OCI-LY1 (cell line): ENCODE measurements around the gene WDR82.

ENCODE experiments used
- H2AFZ ChIP-seq: fragments of 200-600 bp; sonication (generic), shearing (Covaris generic); 2 replicates; pipeline ENCODE4 v1.6.0; 2014; ENCODE audit warnings: antibody characterized with exemption, mild to moderate bottlenecking, low read length
- H3F3A ChIP-seq: fragments of 200-600 bp; sonication (generic), shearing (Covaris generic); 2 replicates; pipeline ENCODE4 v1.6.0; 2014; ENCODE audit warnings: mild to moderate bottlenecking, antibody characterized with exemption, low read length, moderate library complexity; ENCODE audit not compliant: insufficient read depth
- H3K27ac ChIP-seq: fragments of 200-600 bp; sonication (generic); 2 replicates; pipeline ENCODE4 v1.5.1; 2014; ENCODE audit warnings: low read length, mixed run types, mild to moderate bottlenecking, low read depth; ENCODE audit not compliant: poor library complexity, severe bottlenecking
- H3K27me3 ChIP-seq: fragments of 200-600 bp; sonication (generic); 2 replicates; pipeline ENCODE4 v1.6.0; 2014; ENCODE audit warnings: antibody characterized with exemption, mild to moderate bottlenecking, low read length, moderate library complexity; ENCODE audit not compliant: insufficient read depth
- H3K36me3 ChIP-seq: fragments of 200-600 bp; sonication (generic); 2 replicates; pipeline ENCODE4 v1.6.1; 2014; ENCODE audit warnings: mild to moderate bottlenecking, antibody characterized with exemption, low read length, moderate library complexity, mixed read lengths; ENCODE audit not compliant: insufficient read depth
- H3K4me1 ChIP-seq: fragments of 200-600 bp; sonication (generic); 2 replicates; pipeline ENCODE4 v1.5.1; 2014; ENCODE audit warnings: mild to moderate bottlenecking, low read length, moderate library complexity; ENCODE audit not compliant: insufficient read depth, severe bottlenecking
- H3K4me2 ChIP-seq: fragments of 200-600 bp; sonication (generic), shearing (Covaris generic); 2 replicates; pipeline ENCODE4 v1.6.1; 2014; ENCODE audit warnings: low read length
- H3K4me3 ChIP-seq: fragments of 200-600 bp; sonication (generic); 2 replicates; pipeline ENCODE4 v1.5.1; 2014; ENCODE audit warnings: low read length, low read depth, mild to moderate bottlenecking, mixed read lengths; ENCODE audit not compliant: poor library complexity, severe bottlenecking
- H3K79me2 ChIP-seq: fragments of 200-600 bp; shearing (Covaris generic); 2 replicates; pipeline ENCODE4 v1.6.1; 2016; ENCODE audit warnings: mixed run types, low read length, mixed read lengths; ENCODE audit not compliant: insufficient read depth
- H3K9ac ChIP-seq: fragments of 200-600 bp; sonication (generic), shearing (Covaris generic); 2 replicates; pipeline ENCODE4 v1.6.1; 2014; ENCODE audit warnings: mild to moderate bottlenecking, low read length, mixed read lengths
- H3K9me2 ChIP-seq: fragments of 200-600 bp; sonication (generic), shearing (Covaris generic); 2 replicates; pipeline ENCODE4 v1.6.1; 2014; ENCODE audit warnings: low read depth, mild to moderate bottlenecking, low read length, mixed read lengths
- H3K9me3 ChIP-seq: fragments of 200-600 bp; shearing (Covaris generic); 2 replicates; pipeline ENCODE4 v1.6.1; 2014; ENCODE audit warnings: low read length, mixed read lengths
- H4K20me1 ChIP-seq: fragments of 200-600 bp; sonication (generic), shearing (Covaris generic); 2 replicates; pipeline ENCODE4 v1.6.0; 2016; ENCODE audit warnings: mild to moderate bottlenecking, low read length; ENCODE audit not compliant: insufficient read depth
- CTCF ChIP-seq: fragments of 200-600 bp; sonication (generic), shearing (Covaris generic); IDR thresholded peaks from 2 replicates; pipeline ENCODE4 v1.5.1; 2017; ENCODE audit warnings: mild to moderate bottlenecking, antibody characterized with exemption, low read length, moderate library complexity, mixed read lengths
- EZH2 ChIP-seq: fragments of 200-600 bp; sonication (generic), shearing (Covaris generic); IDR thresholded peaks from 2 replicates; pipeline ENCODE4 v1.8.0; 2017; ENCODE audit warnings: borderline replicate concordance, mixed run types, mild to moderate bottlenecking, antibody characterized with exemption, low read length, moderate library complexity, mixed read lengths

The WDR82 gene

GRCh38 chr3:52270252-52270754, 8.1 kb downstream of the WDR82 start:
- H3K36me3 ChIP-seq = peaks cover 90% of the 10 kb centered on the region
- no peak overlapping the region for H3K27ac ChIP-seq
- no peak overlapping the region for H3K4me2 ChIP-seq
- no peaks in the 10 kb centered on the region for H4K20me1 ChIP-seq
- no peaks in the 10 kb centered on the region for H3K9me3 ChIP-seq
- H3K9ac ChIP-seq = no peak overlapping the region
- TF ChIP-seq CTCF = no peak
- TF ChIP-seq EZH2 = no peak
- no peak overlapping the region for H3K4me3 ChIP-seq
- H3F3A ChIP-seq = no peaks in the 10 kb centered on the region
- no peaks in the 10 kb centered on the region for H3K27me3 ChIP-seq
- H3K79me2 ChIP-seq = peaks cover 62% of the 10 kb centered on the region
- H2AFZ ChIP-seq = no peak overlapping the region
- H3K9me2 ChIP-seq = no peaks in the 10 kb centered on the region
- peaks cover 34% of the 10 kb centered on the region for H3K4me1 ChIP-seq

- no peaks in the 10 kb centered on the region for H3F3A ChIP-seq
- no peaks in the 10 kb centered on the region for H4K20me1 ChIP-seq
- H3K79me2 ChIP-seq = peaks cover 56% of the 10 kb centered on the region
- H3K27me3 ChIP-seq = no peaks in the 10 kb centered on the region
- no peak overlapping the region for H3K9ac ChIP-seq
- no peak for TF ChIP-seq EZH2
- no peak for TF ChIP-seq CTCF
- H3K27ac ChIP-seq = no peak overlapping the region
- no peaks in the 10 kb centered on the region for H3K9me3 ChIP-seq
- no peak overlapping the region for H3K4me2 ChIP-seq
- peaks cover 31% of the 10 kb centered on the region for H3K4me1 ChIP-seq
- no peaks in the 10 kb centered on the region for H3K9me2 ChIP-seq
- no peak overlapping the region for H2AFZ ChIP-seq
- peaks cover 90% of the 10 kb centered on the region for H3K36me3 ChIP-seq
- no peak overlapping the region for H3K4me3 ChIP-seq
Measured at GRCh38 chr3:52269776-52270175, 8.7 kb downstream of the WDR82 start.

- no peak overlapping the region for H3K9ac ChIP-seq
- no peak overlapping the region for H3K27ac ChIP-seq
- H3K9me3 ChIP-seq = no peaks in the 10 kb centered on the region
- H3K4me1 ChIP-seq = peaks cover 24% of the 10 kb centered on the region
- H3F3A ChIP-seq = no peaks in the 10 kb centered on the region
- H3K4me3 ChIP-seq = no peak overlapping the region
- no peak overlapping the region for H2AFZ ChIP-seq
- no peaks in the 10 kb centered on the region for H4K20me1 ChIP-seq
- no peak overlapping the region for H3K4me2 ChIP-seq
- H3K9me2 ChIP-seq = no peaks in the 10 kb centered on the region
- H3K36me3 ChIP-seq = peaks cover 90% of the 10 kb centered on the region
- TF ChIP-seq CTCF (no peak), EZH2 (no peak)
- no peaks in the 10 kb centered on the region for H3K27me3 ChIP-seq
- peaks cover 39% of the 10 kb centered on the region for H3K79me2 ChIP-seq
Measured at GRCh38 chr3:52268036-52268435, 10.4 kb downstream of the WDR82 start.
